Measurements from ENCODE around the gene L1TD1.
"Not testable (repeated sequence)": the region's sequence is repeated elsewhere in the genome, so short reads cannot be mapped to it uniquely, and the experiment has no call there.

The L1TD1 gene

DNA sequence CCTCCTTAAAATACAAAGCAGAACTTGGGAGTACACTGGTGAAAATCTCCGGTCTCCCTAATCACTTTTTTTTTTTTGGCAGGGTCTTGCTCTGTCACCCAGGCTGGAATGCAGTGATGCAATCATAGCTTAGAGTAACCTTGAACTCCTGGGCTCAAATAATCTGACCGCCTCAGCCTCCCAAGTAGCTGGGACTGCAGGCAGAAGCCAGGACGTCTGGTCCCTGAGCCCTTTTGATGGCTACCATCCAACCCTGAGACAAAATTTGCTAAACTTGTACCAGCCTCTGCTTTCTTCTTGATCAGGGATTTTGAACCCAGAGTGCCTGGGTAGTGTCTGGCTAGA is 4.1 kb downstream of the L1TD1 start:
- no peak for DNase-seq

DNA sequence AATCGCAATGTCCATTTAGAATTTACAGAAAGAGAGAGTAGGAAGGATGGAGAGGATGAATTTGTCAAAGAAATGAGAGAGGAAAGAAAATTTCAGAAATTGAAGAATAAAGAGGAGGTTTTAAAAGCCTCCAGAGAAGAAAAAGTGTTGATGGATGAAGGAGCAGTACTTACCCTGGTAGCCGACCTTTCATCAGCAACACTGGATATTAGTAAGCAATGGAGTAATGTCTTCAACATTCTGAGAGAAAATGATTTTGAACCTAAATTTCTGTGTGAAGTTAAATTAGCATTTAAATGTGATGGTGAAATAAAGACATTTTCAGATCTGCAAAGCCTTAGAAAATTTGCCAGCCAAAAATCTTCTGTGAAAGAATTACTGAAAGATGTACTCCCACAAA is 12.5 kb downstream of the L1TD1 start:
- no peak for DNase-seq

DNA sequence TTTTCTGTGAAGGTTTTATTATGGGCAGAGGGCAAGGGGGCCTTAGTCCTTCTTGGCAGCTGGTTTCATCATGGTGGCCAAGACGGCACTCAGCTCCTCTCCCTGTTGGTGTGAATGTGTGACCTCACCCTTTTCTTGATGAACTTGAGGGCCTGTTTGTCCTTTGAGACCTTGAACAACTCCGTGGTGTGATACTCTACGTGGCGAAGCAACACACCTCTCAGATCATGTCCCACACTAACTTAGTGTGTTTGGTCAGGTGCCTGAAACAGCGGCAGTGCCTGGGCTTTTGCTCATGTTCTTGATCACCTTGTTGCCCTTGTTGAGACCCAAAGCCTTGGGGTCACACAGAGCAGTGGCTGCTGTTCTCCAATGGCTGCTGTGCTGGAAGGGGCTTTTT is 13.4 kb downstream of the L1TD1 start:
- DNase-seq = no peak

DNA sequence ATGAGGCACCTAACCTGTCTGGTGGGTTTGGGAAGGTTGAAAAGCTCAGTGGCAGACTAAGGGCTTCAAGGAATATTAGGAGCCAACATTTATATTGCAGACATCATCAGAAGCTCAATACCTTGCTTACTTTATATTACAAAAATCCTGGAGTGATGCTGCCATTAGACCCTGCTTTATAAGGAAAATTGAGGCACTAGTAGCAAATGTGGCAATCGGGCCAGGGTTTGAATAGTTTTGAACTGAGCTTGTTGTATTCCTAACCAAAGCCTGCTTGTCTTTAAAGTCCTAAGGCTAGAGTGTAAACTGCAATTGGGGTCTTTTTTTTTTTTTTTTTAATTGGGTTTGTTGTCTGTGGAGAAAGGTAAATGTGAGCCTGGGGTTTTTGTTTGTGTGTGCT is 14.3 kb downstream of the L1TD1 start:
- DNase-seq = no peak

DNA sequence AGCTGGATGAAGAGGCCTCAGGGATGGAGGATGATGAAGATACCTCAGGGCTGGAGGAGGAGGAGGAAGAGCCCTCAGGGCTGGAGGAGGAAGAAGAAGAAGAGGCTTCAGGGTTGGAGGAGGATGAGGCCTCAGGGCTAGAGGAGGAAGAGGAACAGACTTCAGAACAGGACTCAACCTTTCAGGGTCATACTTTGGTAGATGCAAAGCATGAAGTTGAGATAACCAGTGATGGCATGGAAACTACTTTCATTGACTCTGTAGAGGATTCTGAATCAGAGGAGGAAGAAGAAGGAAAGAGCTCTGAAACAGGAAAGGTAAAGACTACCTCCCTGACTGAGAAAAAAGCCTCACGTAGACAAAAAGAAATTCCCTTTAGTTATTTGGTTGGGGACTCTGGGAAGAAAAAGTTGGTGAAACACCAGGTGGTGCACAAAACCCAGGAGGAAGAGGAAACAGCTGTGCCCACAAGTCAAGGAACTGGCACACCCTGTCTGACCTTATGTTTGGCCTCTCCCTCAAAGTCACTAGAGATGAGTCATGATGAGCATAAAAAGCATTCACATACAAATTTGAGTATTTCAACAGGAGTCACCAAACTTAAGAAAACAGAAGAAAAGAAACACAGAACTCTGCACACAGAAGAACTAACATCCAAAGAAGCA is 15.4 kb downstream of the L1TD1 start:
- no peak for DNase-seq

DNA sequence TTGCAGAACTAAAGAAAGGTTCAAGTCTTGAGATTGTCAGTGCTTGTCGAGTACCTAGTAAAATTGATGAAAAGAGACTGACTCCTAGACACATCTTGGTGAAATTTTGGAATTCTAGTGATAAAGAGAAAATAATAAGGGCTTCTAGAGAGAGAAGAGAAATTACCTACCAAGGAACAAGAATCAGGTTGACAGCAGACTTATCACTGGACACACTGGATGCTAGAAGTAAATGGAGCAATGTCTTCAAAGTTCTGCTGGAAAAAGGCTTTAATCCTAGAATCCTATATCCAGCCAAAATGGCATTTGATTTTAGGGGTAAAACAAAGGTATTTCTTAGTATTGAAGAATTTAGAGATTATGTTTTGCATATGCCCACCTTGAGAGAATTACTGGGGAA is 16.3 kb downstream of the L1TD1 start:
- no peak for DNase-seq

DNA sequence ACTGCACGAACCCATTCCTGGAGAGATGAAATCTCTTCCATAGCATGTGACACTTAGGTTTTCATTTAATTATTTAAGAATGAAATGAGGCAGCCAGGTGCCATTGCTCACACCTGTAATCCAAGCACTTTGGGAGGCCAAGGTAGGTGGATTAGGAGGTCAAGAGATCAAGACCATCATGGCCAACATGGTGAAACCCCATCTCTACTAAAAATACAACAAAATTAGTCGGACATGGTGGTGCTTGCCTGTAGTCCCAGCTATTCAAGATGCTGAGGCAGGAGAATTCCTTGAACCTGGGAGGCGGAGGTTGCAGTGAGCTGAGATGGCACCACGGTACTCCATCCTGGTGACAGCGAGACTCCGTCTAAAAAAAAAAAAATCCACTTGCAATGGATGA is 17.8 kb downstream of the L1TD1 start:
- no peak for DNase-seq

DNA sequence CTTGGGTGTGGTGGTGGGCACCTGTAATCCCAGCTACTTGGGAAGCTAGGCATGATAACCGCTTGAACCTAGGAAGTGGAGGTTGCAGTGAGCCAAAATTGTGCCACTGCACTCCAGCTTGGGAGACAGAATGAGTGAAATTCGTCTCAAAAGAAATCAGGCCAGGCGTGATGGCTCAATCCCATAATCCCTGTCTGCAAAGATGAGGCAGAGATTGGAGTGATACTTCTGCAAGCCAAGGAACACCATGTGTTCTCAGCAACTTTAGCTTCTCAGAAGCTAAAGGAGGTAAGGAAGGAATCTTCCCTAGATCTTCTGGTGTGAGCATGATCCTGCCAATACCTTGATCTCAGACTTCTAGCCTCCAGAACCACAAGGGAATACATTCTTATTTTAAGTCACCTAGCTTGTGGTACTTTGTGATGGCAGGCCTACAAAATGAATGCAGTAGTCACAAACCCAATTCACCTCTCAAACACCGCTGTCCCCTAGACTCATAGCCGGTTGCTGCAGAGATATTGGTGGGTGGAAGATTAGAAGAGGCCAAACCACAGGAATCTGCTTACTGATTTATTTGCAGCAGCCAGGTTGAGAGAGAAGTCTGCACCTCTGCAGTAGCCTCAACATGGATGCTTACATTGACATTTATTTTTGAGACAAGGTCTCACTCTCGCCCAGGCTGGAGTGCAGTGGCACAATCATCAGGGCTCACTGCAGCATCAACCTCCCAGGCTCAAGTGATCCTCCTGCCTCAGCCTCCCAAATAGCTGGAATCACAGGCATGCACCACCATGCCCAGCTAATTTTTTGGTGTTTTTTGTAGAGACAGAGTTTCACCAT is 18.6 kb downstream of the L1TD1 start:
- no peak for DNase-seq

DNA sequence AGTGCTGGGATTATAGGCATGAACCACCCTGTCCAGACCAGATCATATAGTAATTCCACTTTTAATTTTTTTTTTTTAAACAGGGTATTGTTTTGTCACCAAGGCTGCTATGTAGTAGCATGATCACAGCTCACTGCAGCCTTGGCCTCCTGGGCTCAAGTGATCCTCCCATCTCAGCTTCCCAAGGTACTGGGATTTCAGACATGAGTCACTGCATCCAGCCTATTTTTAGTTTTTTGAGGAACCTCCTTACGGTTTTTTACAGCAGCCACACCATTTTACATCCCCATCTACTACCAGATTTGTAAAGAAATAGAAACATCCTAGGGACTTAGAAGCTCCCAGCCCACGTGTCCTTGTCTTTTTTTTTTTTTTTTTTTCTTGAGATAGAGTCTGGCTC is 24.0 kb downstream of the L1TD1 start:
- DNase-seq = no peak

DNA sequence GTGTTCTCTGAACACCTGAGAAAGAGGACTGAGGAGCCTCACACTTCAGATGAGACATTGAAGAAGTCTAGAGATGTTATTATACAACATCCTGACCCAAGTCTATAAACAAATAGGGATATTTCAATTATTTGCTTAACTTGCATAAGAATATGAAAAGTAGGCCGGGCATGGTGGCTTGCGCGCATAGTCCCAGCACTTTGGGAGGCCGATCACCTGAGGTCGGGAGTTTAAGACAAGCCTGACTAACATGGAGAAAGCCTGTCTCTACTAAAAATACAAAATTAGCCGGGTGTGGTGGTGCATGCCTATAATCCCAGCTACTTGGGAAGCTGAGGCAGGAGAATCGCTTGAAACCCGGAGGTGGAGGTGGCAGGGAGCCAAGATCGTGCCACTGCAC is 25.8 kb downstream of the L1TD1 start:
- not testable (repeated sequence) for DNase-seq

DNA sequence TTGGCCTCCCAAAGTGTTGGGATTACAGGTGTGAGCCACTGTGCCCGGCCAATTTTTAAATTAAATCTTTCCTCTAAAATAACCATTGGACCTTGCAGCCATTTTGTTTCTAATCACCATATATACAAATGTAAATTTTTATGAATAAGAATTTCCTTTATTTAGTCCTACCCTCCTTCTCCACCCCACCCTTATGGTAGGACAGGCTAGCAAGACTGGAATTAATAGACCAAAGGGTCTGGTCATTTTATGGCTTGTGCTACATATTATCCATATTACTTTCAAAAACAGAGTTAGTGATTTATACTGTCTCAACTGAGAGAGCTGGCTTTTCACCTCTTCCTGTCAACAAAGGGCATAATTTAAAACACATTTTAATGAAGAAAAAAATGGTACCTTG is 26.5 kb downstream of the L1TD1 start:
- no peak for DNase-seq

DNA sequence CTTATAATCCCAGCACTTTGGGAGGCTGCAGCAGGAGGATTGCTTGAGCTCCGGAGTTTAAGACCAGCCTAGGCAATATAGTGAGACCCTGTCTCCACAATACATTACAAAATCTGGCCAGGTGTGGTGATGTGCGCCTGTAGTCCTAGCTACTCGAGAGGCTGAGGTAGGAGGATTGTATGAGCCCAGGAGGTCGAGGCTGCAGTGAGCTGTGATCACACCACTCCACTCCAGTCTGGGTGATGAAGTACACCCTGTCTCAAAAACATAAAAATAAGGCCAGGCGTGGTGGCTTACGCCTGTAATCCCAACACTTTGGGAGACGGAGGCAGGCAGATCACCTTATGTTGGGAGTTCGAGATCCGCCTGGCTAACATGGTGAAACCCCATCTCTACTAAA is 27.7 kb downstream of the L1TD1 start:
- DNase-seq = no peak

DNA sequence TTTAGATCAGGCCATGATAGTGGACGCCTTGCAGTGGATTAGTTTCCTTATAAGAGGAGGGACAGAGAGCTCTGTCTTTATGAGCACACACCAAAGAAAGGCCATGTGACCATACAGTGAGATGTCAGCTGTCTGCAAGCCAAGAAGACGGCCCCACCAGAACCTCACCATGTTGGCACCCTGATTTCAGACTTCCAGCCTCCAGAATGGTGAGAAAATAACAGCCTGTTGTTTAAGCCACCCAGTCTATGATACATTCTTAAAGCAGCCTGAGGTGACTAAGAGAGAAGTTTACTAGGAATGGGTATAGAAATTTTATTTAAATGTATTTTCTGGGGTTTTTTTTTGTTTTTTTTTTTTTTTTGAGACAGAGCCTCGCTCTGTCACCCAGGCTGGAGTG is 29.5 kb downstream of the L1TD1 start:
- DNase-seq = no peak

DNA sequence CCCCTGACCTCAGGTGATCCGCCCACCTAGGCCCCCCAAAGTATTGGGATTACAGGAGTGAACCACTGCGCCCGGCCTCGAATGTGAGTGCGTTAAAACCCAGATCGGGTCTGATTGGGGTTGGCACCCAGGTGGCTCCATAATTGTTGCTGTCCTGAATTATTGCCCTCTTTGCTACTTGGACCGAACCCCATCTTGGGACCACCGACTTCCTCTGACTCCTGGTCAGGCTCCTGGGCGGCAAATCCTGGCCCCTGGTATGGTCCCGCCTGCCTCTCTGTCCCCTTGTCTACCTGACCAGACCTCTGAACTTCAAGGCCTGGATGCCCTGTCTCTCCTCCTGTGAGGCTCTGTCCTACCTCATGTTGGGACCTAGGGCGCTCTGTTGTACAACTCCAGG is 32.8 kb downstream of the L1TD1 start:
- DNase-seq = no peak

DNA sequence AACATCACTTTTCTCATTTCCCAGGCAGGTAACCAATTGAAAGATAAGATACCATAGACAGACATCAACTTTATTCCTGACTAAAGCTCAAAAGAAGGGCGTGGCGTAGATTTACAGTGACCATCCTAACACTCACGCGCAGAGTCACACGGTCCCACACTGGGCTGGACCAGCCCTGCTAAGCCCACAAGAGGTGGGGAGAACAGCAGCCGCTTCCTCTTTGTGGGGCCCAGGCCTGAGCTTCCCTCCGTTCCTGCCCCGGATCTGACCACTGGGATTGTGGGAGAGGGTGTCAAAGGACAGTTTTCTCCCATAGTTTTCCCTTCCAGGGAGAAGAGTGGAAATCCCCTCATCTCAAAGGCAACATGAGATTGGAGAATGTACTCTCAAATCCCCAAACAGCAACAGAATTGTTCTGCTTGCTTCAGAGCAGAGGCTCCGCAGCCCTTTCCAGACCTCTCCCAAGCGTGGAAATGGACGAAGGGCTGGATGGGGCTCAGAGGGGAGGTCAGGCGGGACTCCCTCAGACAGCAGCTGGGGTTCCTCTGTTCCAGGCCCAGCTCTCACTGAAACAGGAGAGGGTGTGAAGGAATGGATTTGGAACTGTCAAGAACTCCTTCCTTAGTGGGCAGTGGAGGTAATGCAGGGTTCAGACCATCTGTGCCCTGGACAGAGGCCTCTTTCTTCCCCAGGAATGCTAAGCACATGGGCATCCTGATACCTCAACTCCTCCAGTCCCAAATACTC is 33.7 kb downstream of the L1TD1 start:
- DNase-seq = no peak

DNA sequence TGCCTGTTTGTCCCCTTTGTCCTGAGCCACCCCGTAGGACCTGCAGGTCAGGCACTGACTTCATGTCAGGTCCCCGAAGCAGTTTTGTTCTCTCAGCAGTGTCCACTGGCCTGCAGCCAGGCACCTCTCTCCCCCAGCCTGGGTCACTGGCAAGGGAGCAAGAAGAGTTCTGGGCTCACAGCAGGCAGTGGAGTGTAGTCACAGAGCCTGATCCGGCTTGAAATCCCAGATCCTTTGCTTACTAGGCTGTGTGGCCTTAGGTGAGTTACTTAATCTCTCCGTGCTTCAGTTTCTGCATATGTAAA is 34.2 kb downstream of the L1TD1 start:
- DNase-seq = no peak

DNA sequence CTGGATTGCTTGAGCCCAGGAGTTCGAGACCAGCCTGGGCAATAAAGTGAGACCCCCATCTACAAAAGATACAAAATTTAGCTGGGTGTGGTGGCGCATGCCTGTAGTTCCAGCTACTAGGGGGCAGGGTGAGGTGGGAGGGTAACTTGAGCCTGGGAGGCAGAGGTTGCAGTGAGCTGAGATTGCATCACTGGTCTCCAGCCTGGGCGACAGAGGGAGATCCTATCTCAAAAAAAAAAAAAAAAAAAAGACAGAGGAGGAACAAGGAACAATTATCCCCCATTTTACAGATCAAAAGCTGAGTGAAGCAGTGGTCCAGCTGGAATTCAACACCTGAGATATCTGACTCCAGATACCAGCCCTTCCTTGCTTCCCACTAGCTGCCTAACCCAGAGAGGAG is 34.8 kb downstream of the L1TD1 start:
- DNase-seq = no peak

DNA sequence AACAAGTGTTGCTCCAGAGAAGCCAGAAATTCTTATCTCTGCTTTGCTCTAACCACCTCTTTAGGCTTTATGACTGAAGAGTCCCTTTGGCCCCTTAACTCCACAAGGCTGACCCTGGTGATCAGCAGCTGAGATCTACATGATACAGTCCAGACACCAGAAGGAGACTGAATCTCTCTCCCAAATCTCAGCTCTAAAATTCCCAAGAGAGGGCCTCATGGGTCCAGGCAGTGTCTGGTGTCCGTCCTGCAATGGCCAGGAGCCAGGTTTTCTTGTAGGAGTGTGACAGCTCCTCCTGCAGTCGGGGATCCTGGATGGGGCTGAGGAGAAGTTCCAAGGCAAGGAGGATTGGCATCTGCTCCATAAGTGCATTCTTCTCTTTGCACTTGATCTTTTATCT is 35.3 kb downstream of the L1TD1 start:
- DNase-seq = no peak

DNA sequence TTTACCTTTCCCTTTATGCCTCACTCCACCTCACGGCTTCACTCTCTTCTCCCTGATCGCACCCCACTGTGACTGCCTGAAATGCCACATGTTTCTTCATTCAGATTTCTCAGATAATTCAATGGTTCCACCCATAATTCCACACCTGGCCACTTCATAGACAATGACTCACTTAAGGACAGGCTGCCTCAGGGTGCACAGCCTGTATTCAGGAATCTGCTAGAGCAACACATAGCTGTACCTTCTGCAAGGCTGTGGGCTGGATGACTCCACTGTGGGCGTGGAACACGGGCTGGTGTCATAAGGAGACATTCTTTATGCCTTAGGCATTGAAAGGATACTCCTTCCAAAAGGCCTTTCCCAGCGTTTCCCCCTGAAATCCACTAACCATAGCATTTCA is 36.1 kb downstream of the L1TD1 start:
- no peak for DNase-seq

DNA sequence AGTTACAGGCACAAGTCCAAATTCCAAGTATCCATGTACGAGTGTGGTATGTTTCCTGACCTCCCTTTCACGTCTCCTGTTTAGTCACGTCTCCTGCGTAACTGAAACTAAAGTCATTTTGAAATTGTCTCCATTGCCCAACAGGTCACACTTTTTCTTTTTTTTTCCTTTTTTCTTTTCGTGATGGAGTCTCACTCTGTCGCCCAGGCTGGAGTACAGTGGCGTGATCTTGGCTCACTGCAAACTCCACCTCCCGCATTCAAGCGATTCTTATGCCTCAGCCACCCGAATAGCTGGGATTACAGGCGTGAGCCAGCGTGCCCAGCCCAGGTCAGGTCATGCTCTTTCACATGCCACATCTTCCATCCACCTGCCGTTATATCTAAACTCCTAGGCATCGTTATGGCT is 38.2 kb downstream of the L1TD1 start:
- no peak for DNase-seq

DNA sequence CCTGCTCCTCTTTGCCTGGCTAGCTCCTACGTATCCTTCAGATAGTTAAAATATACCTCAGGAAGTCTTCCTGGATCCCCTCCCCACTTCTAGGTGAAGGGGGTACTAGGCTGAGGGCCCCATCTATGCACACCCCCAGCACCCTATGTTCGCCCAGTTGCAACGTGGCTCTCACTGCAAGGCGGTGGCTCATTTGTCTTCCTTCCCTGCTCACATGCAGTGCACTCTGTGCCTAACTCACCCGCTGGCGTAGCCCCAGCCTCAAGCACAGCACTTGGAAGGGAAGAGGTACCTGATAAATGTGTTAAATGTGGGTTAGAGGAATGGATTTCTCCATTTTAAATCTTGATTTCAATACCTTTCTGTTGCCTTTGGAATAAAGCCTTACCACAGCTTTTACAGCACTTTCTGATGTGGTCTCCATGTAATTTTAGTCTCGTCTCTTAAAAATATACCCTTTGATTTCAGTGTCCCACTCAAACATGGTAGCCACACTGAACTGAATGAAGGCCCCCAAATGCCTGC is 39.3 kb downstream of the L1TD1 start:
- no peak for DNase-seq

DNA sequence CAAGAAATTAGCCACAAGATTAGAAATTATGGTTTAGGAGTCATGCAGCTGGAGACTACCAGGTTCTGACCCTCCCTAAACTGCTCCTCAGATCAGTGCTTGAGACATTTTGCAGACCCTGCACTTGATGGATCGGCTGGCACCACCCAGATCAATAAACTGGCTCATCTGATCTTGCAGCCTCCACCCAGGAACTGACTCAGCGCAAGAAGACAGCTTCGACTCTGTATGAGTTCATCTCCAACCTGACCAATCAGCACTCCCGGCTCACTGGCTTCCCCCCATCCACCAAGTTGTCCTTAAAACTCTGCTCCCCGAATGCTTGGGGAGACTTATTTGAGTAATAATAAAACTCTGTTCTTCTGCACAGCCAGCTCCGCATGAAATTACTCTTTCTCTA is 40.0 kb downstream of the L1TD1 start:
- no peak for DNase-seq

DNA sequence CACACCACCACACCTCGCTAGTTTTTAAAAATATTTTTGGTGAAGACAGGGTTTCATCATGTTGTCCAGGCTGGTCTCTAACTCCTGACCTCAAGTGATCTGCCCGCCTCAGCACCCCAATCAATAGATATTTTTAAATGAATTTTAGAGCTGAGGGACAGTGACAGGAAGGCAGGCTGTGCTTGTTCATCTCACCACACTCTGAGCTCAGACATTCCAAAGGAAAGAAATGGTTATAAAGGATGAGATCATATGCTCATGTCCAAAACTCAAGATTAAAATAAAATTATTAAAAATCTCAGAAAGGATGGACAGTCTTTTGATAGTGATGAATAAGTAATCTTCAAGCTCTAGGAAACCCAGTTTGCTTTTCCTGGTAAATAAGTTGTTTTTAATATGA is 40.9 kb downstream of the L1TD1 start:
- DNase-seq = no peak

DNA sequence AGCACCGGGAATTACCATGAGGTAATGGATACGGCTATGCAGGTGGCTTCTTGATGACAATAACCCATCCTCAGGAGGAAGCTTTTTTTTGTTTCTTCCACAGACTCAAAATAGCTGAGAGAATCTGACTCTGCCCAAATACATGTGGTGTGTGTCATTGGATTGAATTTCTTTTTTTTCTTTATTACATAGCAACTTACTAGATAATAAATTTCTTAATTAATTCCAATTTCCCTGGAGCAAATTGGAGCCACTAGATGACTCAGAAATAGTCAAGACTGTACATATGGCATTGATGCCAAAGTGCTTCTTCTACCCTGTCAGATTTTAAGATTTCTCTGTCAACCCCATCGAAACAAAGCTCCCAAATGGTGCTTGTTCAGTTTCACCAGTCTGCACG is 42.7 kb downstream of the L1TD1 start:
- DNase-seq = no peak
